ENCODE measurements around the gene SLC2A1. TPM values are rescaled to one million over a fixed set of nuclear protein-coding genes. Genes with fewer than 3 reads are reported as not detected.

Gene SLC2A1
- total and polyA plus RNA-seq, 2 of the 13 experiments (the other 11 are each of a cell fraction or from before 2014, with no cell fraction given) = 125 to 423 TPM

- TF ChIP-seq PATZ1 (CRISPR knock-in tag; IDR thresholded peaks at IDR 0.05) (peak; percentile 63), SNAPC5 (CRISPR knock-in tag; IDR thresholded peaks at IDR 0.05; ENCODE audit: borderline replicate concordance) (no peak), HMG20A (CRISPR knock-in tag; IDR thresholded peaks at IDR 0.05; ENCODE audit: borderline replicate concordance) (no peak), ZNF160 (CRISPR knock-in tag; IDR thresholded peaks at IDR 0.05) (no peak), HNRNPLL (IDR thresholded peaks at IDR 0.05; ENCODE audit: low read depth, low read length, poor library complexity, severe bottlenecking) (no peak), NR2F6 (IDR thresholded peaks at IDR 0.05) (no peak), NR2F6 (CRISPR knock-in tag; IDR thresholded peaks at IDR 0.05) (no peak), ZNF432 (CRISPR knock-in tag; IDR thresholded peaks at IDR 0.05; ENCODE audit: borderline replicate concordance) (no peak), DR1 (CRISPR knock-in tag; IDR thresholded peaks at IDR 0.05) (no peak), NR2C2 (CRISPR knock-in tag; IDR thresholded peaks at IDR 0.05; ENCODE audit: borderline replicate concordance) (no peak), ZFP36 (IDR thresholded peaks at IDR 0.05; ENCODE audit: borderline replicate concordance, low read depth, low read length, partially characterized antibody) (no peak), ZNF512 (CRISPR knock-in tag; IDR thresholded peaks at IDR 0.05) (no peak), KDM3A (CRISPR knock-in tag; IDR thresholded peaks at IDR 0.05; ENCODE audit: low read depth) (no peak), ZNF83 (CRISPR knock-in tag; IDR thresholded peaks at IDR 0.05; ENCODE audit: borderline replicate concordance) (0 out of 2 replicates have a peak, but pooled peaks have one; percentile 74), ATF7-NPFF (CRISPR knock-in tag; IDR thresholded peaks at IDR 0.05; ENCODE audit: low read depth) (no peak; the same call in 1 of the 2 replicates), ZNF792 (CRISPR knock-in tag; IDR thresholded peaks at IDR 0.05) (no peak), ZNF772 (CRISPR knock-in tag; IDR thresholded peaks at IDR 0.05) (peak; percentile 42; the same call in 1 of the 2 replicates), ZNF746 (CRISPR knock-in tag; IDR thresholded peaks at IDR 0.05) (no peak), BATF2 (CRISPR knock-in tag; IDR thresholded peaks at IDR 0.05) (no peak), JUN (CRISPR knock-in tag; IDR thresholded peaks at IDR 0.05) (no peak), SMYD3 (CRISPR knock-in tag; IDR thresholded peaks at IDR 0.05) (no peak)
Observed at GRCh38 chr1:42957880-42958487, 684 bp downstream of the SLC2A1 start (continued).
